Neuronal stem cell (in vitro differentiated cells): Measurements from ENCODE around the gene MAPK4.
A peak's percentile ranks its signal among the peaks of the same experiment; 100 is the strongest.

Source experiments
- DNase-seq: peaks from one replicate; pipeline ENCODE4 v3.0.0-alpha.2; 2013; ENCODE audit warnings: low spot score
- H2AFZ ChIP-seq: one replicate; pipeline ENCODE4 v1.6.1; 2013; ENCODE audit warnings: mild to moderate bottlenecking, low read length, inconsistent platforms
- H2AK5ac ChIP-seq: 2 replicates; pipeline ENCODE4 v1.6.1; 2013; ENCODE audit warnings: low read depth, mild to moderate bottlenecking, inconsistent platforms, low read length, moderate library complexity, mixed read lengths
- H2BK120ac ChIP-seq: 2 replicates; pipeline ENCODE4 v1.6.1; 2013; ENCODE audit warnings: low read depth, mild to moderate bottlenecking, inconsistent platforms, low read length, moderate library complexity, mixed read lengths
- H2BK12ac ChIP-seq: one replicate; pipeline ENCODE4 v1.6.1; 2013; ENCODE audit warnings: low read length, inconsistent platforms
- H2BK15ac ChIP-seq: 2 replicates; pipeline ENCODE4 v1.6.1; 2013; ENCODE audit warnings: mild to moderate bottlenecking, low read length, inconsistent platforms, mixed read lengths
- H2BK5ac ChIP-seq: one replicate; pipeline ENCODE4 v1.6.1; 2013; ENCODE audit warnings: inconsistent platforms, mild to moderate bottlenecking, low read length, moderate library complexity
- H3K14ac ChIP-seq: one replicate; pipeline ENCODE4 v1.6.1; 2013; ENCODE audit warnings: low read length, inconsistent platforms
- H3K18ac ChIP-seq: 2 replicates; pipeline ENCODE4 v1.6.1; 2013; ENCODE audit warnings: low read length, inconsistent platforms
- H3K23ac ChIP-seq: 2 replicates; pipeline ENCODE4 v1.6.1; 2013; ENCODE audit warnings: low read depth, mild to moderate bottlenecking, mixed read lengths, low read length, inconsistent platforms; ENCODE audit not compliant: poor library complexity
- H3K27ac ChIP-seq: replicated peaks from 3 replicates; pipeline ENCODE4 v1.5.1; 2013; ENCODE audit warnings: low read length, inconsistent platforms
- H3K27me3 ChIP-seq, 3 experiments: 2 replicates each; pipeline ENCODE4 v1.6.1; 2013; ENCODE audit warnings: low read length in 3 of 3, mild to moderate bottlenecking in 2 of 3, inconsistent platforms in 1 of 3, low read depth in 1 of 3, mixed read lengths in 1 of 3, moderate library complexity in 1 of 3; ENCODE audit not compliant: control insufficient read depth in 3 of 3, insufficient read depth in 3 of 3
- H3K36me3 ChIP-seq, 2 donors: replicated peaks in 1 of 2; 2 replicates each; pipeline ENCODE4 v1.6.1; 2013; ENCODE audit warnings: low read length in 2 of 2; ENCODE audit not compliant: control insufficient read depth in 2 of 2, insufficient read depth in 2 of 2
- H3K4ac ChIP-seq: 2 replicates; pipeline ENCODE4 v1.6.1; 2013; ENCODE audit warnings: inconsistent platforms, mild to moderate bottlenecking, low read length, moderate library complexity
- H3K4me1 ChIP-seq, 2 donors: 1 replicate in 1 of 2; 2 replicates in 1 of 2; pipeline ENCODE4 v1.6.1; 2013; ENCODE audit warnings: low read length in 2 of 2, low read depth in 1 of 2; ENCODE audit not compliant: control insufficient read depth in 2 of 2, insufficient read depth in 1 of 2
- H3K4me2 ChIP-seq: one replicate; pipeline ENCODE4 v1.6.1; 2013; ENCODE audit warnings: mild to moderate bottlenecking, low read length, inconsistent platforms; ENCODE audit not compliant: insufficient read depth, poor library complexity, severe bottlenecking
- H3K4me3 ChIP-seq, 2 donors: 2 replicates each; pipeline ENCODE4 v1.5.1; 2013; ENCODE audit warnings: low read length in 2 of 2, mild to moderate bottlenecking in 2 of 2, inconsistent platforms in 1 of 2, moderate library complexity in 1 of 2
- H3K79me1 ChIP-seq: one replicate; pipeline ENCODE4 v1.6.1; 2013; ENCODE audit warnings: low read depth, mild to moderate bottlenecking, inconsistent platforms, low read length, moderate library complexity
- H3K9ac ChIP-seq: one replicate; pipeline ENCODE4 v1.6.1; 2013; ENCODE audit warnings: mild to moderate bottlenecking, low read depth, low read length, inconsistent platforms; ENCODE audit not compliant: poor library complexity
- H3K9me3 ChIP-seq, 2 donors: replicated peaks in 1 of 2; 2 replicates each; pipeline versions ENCODE3 to v1.6.1; 2013; ENCODE audit warnings: low read length in 2 of 2, mild to moderate bottlenecking in 2 of 2, inconsistent platforms in 1 of 2, low read depth in 1 of 2, mixed read lengths in 1 of 2, moderate library complexity in 1 of 2; ENCODE audit not compliant: control insufficient read depth in 2 of 2, insufficient read depth in 1 of 2
- H4K8ac ChIP-seq: one replicate; pipeline ENCODE4 v1.6.1; 2013; ENCODE audit warnings: low read depth, mild to moderate bottlenecking, inconsistent platforms, low read length, moderate library complexity
- H4K91ac ChIP-seq: one replicate; pipeline ENCODE4 v1.6.1; 2013; ENCODE audit warnings: low read length, low read depth, mild to moderate bottlenecking, inconsistent platforms; ENCODE audit not compliant: poor library complexity
- WGBS, 2 donors: extraction: QIAGEN DNeasy Blood & Tissue Kit; methylation state at CpG; one replicate each; pipeline ENCODE4 v1.1.7; 2013; ENCODE audit warnings: missing lambda C conversion rate in 2 of 2, mixed read lengths in 1 of 2; ENCODE audit not compliant: insufficient read length in 2 of 2, insufficient replicate concordance in 1 of 2; ENCODE audit errors: extremely low coverage in 2 of 2; 5-methylcytosine and 5-hydroxymethylcytosine counted together

Gene MAPK4

DNA sequence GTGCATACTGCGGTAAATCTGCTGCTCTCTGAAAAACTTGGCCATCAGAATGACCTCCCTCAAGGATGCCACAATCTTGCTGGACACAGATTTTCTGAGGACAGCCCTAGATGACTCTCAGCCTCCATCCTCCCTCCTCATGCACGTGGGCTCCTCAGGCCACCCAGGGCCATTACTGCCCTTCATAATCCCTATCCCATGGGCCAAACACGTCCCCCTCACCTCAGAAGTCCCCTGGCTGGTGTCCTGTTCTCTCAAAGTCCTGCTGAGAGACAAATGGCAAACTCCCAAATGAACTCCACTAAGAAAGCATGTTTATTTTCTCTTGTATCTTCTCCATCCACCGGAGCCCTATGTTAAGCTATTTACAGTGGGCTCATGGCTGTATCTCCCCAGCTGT lies 134.3 kb downstream of the MAPK4 start:
- peaks cover 0 to 2% of the 10 kb centered on the region in 2 donors for H3K4me1 ChIP-seq

DNA sequence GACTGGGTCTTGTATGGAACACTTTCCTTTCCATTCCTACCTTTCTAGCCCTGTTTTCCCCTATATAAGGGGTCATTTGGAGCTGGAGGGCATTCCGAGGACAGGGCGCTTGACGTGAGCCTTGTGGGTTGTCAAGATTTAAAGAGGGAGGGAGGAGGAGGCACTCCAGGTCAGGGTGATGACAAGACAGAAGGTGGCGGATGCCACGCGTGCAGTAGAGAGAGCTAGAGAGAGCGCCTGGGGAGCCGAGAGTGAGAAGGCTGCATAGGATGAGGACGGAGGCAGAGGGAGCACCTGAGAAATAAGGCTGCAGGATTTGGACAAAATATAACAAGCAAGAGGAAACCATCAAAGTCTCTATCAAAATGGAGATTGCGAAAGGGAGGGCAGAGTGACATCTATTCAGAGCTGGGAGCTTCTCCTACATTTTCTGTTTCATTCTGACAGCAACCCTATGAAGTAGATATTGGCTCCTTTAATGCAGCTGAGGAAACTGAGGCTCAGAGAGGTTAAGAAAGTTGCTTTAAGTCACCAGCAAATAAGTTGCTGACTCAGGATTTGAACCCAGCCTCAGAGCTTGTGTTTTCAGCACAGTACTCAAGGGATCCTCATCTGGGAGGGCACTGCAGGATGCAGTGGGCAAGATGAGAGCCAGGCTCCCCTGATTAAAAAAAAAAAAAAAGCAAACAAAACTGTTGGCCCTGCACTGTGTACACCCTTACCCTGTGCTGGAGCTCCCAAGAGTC lies 135.7 kb downstream of the MAPK4 start:
- H2BK12ac ChIP-seq: no peak overlapping the region
- no peaks in the 10 kb centered on the region for H3K79me1 ChIP-seq
- H3K14ac ChIP-seq: no peak overlapping the region
- H2BK120ac ChIP-seq: no peak overlapping the region
- H3K4ac ChIP-seq: no peak overlapping the region
- no peak overlapping the region for H4K8ac ChIP-seq
- no peak overlapping the region for H2BK5ac ChIP-seq
- no peaks in the 10 kb centered on the region for H3K36me3 ChIP-seq
- no peaks in the 10 kb centered on the region for H3K27me3 ChIP-seq
- peak overlapping the region in 1 of 2 donors; percentile 3 for H3K4me3 ChIP-seq
- no CpG with 5 or more reads among the region's 10 CpGs for WGBS, 2 donors
- H3K18ac ChIP-seq: no peak overlapping the region
- H3K4me2 ChIP-seq: no peak overlapping the region
- H2BK15ac ChIP-seq: no peak overlapping the region
- H3K9me3 ChIP-seq: no peaks in the 10 kb centered on the region
- peaks cover 0 to 6% of the 10 kb centered on the region in 2 donors for H3K4me1 ChIP-seq
- H2AFZ ChIP-seq: no peak overlapping the region
- H2AK5ac ChIP-seq: no peak overlapping the region
- no peak overlapping the region for H3K9ac ChIP-seq
- no peak overlapping the region for H4K91ac ChIP-seq
- no peak overlapping the region for H3K27ac ChIP-seq
- no peak overlapping the region for H3K23ac ChIP-seq
- no peak for DNase-seq

More for the DNA sequence above, 134.3 kb downstream of the MAPK4 start:
- no CpG with 5 or more reads among the region's 4 CpGs for WGBS, 2 donors
- Histone ChIP-seq H3K9ac (no peak overlapping the region), H3K36me3 (no peaks in the 10 kb centered on the region), H3K4me2 (no peak overlapping the region), H2BK12ac (no peak overlapping the region), H2BK5ac (no peak overlapping the region), H3K23ac (no peak overlapping the region), H3K18ac (no peak overlapping the region), H2BK120ac (no peak overlapping the region), H3K27me3 (no peaks in the 10 kb centered on the region), H2BK15ac (no peak overlapping the region), H2AK5ac (no peak overlapping the region), H3K4me3 (no peak overlapping the region), H2AFZ (no peak overlapping the region), H3K14ac (no peak overlapping the region), H3K9me3 (no peaks in the 10 kb centered on the region), H3K4ac (no peak overlapping the region), H3K79me1 (no peaks in the 10 kb centered on the region), H3K27ac (no peak overlapping the region), H4K91ac (no peak overlapping the region), H4K8ac (no peak overlapping the region)
- DNase-seq: no peak

DNA sequence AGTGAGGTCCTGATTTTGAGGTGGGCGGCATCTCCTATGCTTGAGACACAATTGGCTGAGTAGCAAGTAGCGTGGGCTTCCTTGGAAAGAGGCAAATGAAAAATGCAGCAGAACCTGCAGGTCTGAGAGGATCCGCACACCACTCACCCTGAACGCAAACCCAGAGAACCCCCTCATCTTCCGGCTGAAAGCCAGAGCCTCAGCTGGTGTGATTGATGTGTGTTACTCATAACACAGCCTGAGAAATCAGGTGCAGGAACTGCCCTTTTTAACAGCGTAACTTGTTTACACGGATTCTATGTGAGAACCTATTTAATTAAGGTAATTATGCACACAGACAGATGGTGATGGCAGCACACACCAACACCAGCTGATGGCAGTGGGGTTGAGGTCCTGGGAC lies 136.5 kb downstream of the MAPK4 start:
- Histone ChIP-seq H3K9me3 (no peaks in the 10 kb centered on the region), H3K36me3 (no peaks in the 10 kb centered on the region), H4K8ac (no peak overlapping the region), H3K27me3 (no peaks in the 10 kb centered on the region), H3K23ac (no peak overlapping the region), H3K14ac (no peak overlapping the region), H3K4me1 (peaks cover 0 to 6% of the 10 kb centered on the region in 2 donors), H2BK15ac (no peak overlapping the region), H3K27ac (no peak overlapping the region), H2AFZ (no peak overlapping the region), H2BK5ac (no peak overlapping the region), H3K4me3 (no peak overlapping the region), H3K9ac (no peak overlapping the region), H3K79me1 (no peaks in the 10 kb centered on the region), H2AK5ac (no peak overlapping the region), H3K4ac (no peak overlapping the region), H3K18ac (peak overlapping the region; percentile 31), H3K4me2 (no peak overlapping the region), H2BK12ac (no peak overlapping the region), H4K91ac (no peak overlapping the region), H2BK120ac (no peak overlapping the region)
- DNase-seq: no peak
- WGBS, 2 donors: no CpG with 5 or more reads among the region's 7 CpGs

- Histone ChIP-seq H3K18ac (peak overlapping the region; percentile 31), H2BK120ac (no peak overlapping the region), H3K14ac (no peak overlapping the region), H3K4me2 (no peak overlapping the region), H2AK5ac (no peak overlapping the region), H3K4me1 (peaks cover 0 to 6% of the 10 kb centered on the region in 2 donors), H4K8ac (no peak overlapping the region), H2BK15ac (no peak overlapping the region), H3K27me3 (no peaks in the 10 kb centered on the region), H3K4ac (no peak overlapping the region), H2BK12ac (no peak overlapping the region), H3K79me1 (no peaks in the 10 kb centered on the region), H4K91ac (no peak overlapping the region), H2BK5ac (no peak overlapping the region), H3K4me3 (no peak overlapping the region), H3K9me3 (no peaks in the 10 kb centered on the region), H3K36me3 (no peaks in the 10 kb centered on the region), H3K9ac (no peak overlapping the region), H3K27ac (no peak overlapping the region), H3K23ac (no peak overlapping the region), H2AFZ (no peak overlapping the region)
- DNase-seq: no peak
- WGBS, 2 donors: no CpG with 5 or more reads among the region's 4 CpGs
These were observed 137.0 kb downstream of the MAPK4 start for GRCh38 chr18:50696929-50697328.
